Right ventricle myocardium superior (tissue), 1 donor: ENCODE data around the gene ENDOG. TPM values are rescaled to one million over a fixed set of nuclear protein-coding genes. Genes with fewer than 3 reads are reported as not detected.
"Not testable (repeated sequence)": the region's sequence is repeated elsewhere in the genome, so short reads cannot be mapped to it uniquely, and the experiment has no call there.

Source experiments
- ATAC-seq: fragments of 200-7000 bp; cut with Tn5 transposase; one replicate; pipeline ENCODE4 v1.9.1; 2020; ENCODE audit warnings: mild to moderate bottlenecking; ENCODE audit not compliant: poor library complexity
- DNase-seq: peaks from one replicate; pipeline ENCODE4 v3.0.0-alpha.2; 2020
- intact Hi-C: fragments of 100-400 bp; cut with DNase I; formaldehyde crosslinking; loops from one replicate; pipeline ENCODE4 v1.11.2; 2022
- total RNA-seq: library from RNA; stranded (reverse); fragmentation: NEBNext Ultra II Directional; extraction: Animal tissue kit (Norgen Biotek cat#: 25700); gene quantifications from one replicate; pipeline ENCODE4 v1.2.1, GENCODE V29; 2021
- donor health status: DM: no; HTN: yes; CAD: no; lungs with severe emphysema.

The ENDOG gene
- total RNA-seq, 1 donor from 2014 or later = 89.0 TPM

- intact Hi-C loops = no loop called here
- ATAC-seq = no peak
- no peak for DNase-seq
Observed at GRCh38 chr9:128823362-128823902, 5.1 kb downstream of the ENDOG start.

DNA sequence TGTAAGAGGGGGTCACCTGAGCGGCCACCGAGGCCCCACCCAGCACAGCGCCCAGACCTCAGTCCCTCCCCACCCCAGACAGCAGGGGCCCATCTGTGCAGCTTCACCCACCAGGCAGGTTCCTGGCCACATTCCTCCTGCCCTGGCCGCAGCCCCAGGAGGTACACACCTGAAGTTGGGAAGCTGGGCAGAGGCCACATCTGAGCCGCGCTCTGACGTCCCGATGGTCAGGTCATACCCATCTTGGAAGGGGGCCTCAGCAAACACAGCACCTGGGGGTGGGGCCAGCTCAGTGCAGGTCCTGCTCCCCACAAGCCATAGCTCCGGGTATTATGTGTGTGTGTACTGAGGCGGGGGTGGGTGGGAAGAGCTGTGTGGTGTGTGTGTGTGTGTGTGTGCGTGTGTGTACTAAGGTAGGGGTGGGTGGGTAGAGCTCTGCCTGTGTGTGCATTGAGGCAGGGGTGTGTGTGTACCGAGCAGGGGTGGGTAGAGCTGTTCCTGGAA, 5.7 kb downstream of the ENDOG start:
- DNase-seq = no peak
- no peak for ATAC-seq
- intact Hi-C loops = no loop called here

DNA sequence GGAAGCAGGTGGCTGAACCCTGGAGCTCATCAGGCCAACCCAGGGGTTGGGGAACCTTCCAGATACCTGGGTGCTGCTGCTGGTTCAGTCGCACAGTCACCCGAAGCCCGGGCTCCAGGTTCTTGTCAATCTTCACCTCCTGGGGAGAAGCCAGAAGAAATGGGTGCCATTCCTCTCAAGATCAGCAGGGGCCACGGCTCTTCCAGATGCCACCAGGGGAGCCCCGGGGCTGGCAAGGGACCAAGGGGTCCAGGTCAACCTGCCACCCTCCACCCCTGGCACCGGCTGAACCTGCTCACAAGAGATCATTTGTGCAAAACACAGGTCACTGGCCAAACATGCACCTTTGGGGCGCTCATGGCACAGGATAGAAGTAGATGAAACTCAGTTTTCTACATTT, 6.6 kb downstream of the ENDOG start:
- ATAC-seq = no peak
- DNase-seq = no peak
- intact Hi-C loops = no loop called here

DNA sequence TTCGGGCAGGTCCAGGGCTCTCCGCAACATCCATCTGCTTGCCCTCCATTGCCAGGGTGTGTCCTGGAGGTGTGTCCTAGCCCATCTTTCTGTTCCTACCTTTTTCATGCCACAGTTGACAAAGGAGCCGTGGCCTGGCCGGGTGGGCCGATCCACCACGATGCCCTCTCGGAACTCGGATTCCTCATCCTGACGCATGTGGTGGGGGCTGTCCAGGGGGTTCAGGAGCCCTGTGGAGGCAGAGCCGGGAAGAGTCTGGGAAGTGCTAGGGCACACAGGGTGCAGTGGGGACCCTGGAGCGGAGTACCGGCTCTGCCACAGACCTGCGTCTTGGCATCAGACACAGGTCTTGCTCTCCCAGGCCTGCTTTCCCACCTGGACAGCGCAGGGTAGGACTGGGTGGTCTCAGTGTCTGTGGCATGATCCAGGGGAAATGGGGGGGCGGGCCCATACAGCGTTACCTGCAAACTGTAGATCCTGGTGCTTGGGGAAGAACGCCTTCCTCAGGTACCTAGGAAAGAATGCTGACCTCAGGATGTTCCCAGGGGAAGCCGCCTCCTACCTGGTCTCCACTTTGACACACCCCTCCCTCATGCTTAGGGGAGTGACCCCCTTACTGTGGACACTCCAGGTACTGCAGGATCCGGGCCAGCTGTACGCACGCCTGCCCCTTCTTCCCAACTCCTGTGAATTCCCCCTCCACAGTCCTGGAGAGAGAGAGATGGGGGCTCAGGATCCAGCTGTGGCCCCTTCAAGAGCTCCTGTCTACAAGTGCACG, 7.8 kb downstream of the ENDOG start:
- intact Hi-C loops = no loop called here
- ATAC-seq (no peak), DNase-seq (no peak)

DNA sequence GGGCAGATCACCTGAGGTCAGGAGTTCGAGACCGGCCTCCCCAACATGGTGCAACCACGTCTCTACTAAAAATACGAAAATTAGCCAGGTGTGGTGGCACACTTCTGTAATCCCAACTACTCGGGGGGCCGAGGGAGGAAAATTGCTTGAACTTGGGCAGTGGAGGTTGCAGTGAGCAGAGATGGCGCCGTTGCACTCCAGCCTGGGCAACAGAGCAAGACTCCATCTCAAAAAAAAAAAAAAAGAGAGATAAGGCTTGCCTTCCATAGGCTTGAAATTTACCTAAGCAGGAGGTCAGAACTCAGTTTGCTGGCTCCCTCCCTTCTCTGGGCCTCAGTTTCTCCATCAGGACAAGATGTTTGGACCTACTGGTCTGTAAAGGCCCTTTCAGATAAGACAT, 10.0 kb downstream of the ENDOG start:
- DNase-seq (no peak), ATAC-seq (no peak)
- intact Hi-C loops = no loop called here

GRCh38 chr9:128828719-128829452, 10.6 kb downstream of the ENDOG start:
- intact Hi-C loops = no loop called here
- no peak for DNase-seq
- ATAC-seq = no peak

DNA sequence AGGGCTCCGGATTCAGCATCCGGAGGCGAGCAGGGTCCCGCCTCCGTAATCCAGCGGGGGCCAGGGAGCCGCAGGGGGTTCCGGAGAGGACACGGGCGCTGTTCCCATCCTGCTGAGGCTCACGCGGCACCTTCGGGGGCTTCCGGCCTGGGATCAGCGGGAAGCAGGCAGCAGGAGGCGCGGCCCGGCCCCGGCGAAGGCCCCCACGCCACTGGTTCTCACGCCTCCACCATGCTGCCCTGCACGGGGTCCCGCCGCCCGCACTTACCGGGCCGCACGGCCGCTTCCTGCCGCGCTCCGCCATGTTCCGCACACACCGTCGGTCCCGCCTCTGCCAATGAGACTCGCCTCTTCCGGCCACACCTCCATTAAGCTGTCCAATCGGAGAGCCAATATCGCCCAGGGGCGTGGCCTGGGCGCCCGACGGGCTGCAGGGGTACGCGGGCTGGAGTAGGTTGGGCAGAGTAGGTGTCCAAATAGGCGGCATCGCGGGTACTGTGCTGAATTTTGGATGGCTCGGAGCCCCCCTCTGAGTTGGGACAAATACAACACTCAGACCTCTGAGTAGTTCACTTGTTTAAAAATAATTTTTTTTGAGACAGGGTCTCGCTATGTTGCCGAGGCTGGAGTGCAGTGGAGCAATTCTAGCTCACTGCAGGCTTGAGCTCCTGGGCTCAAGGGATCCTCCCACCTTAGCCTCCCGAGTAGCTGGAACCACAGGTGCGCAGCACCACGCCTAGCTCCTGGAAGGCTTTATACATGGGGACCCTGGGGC, 11.4 kb downstream of the ENDOG start, which contains the start of gene SPOUT1:
Gene SPOUT1, minus strand, starts transcription at position 318 of the 775 bp plus-strand sequence. Its CDS starts 14 bp downstream, at position 304.
- DNase-seq = peak; percentile 95
- peak; percentile 99 for ATAC-seq
- intact Hi-C loops = no loop called here

DNA sequence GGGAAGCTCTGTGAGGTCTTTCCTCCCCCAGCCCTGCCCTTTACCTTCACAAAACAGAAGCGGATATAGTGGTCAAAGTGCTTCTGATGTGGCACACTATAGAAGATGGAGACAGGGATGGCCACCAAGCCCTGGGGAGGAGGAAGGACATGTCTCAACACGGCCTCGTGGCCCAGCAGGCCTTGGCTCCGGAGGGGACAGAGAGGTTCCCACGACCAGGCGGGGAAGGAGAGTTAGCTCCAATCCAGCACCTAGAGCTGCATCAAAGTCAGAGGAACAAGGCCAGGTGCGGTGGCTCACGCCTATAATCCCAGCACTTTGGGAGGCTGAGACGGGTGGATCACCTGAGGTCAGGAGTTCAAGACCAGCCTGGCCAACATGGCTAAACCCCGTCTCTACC, 15.4 kb downstream of the ENDOG start:
- ATAC-seq = no peak
- intact Hi-C loops = no loop called here
- DNase-seq = peak; percentile 26

GRCh38 chr9:128835246-128836210, 17.2 kb downstream of the ENDOG start:
- ATAC-seq = no peak
- intact Hi-C loops = no loop called here
- DNase-seq = peak; percentile 37

GRCh38 chr9:128836509-128837145, 18.3 kb downstream of the ENDOG start:
- intact Hi-C loops = no loop called here
- DNase-seq (peak; percentile 23), ATAC-seq (no peak)

DNA sequence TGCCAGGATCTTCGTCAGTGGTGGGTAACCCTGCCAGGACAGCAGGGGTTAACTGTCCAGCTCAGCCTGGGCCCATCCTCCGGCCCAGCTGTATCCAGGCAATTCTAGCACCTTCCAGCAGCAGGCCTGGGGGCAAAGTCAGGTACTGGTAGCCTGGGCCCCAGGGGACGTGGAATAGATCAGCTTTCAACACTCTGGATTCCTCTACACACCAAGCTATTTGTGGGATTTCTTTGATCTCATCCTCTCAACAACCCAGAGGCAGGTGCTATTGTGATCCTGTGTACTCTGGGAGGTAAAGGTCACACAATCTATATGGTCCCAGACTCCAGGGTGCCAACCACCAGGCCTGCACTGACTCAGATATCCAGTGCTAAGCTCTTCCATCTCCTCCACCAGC, 20.0 kb downstream of the ENDOG start:
- DNase-seq (peak; percentile 11), ATAC-seq (no peak)
- intact Hi-C loops = no loop called here

DNA sequence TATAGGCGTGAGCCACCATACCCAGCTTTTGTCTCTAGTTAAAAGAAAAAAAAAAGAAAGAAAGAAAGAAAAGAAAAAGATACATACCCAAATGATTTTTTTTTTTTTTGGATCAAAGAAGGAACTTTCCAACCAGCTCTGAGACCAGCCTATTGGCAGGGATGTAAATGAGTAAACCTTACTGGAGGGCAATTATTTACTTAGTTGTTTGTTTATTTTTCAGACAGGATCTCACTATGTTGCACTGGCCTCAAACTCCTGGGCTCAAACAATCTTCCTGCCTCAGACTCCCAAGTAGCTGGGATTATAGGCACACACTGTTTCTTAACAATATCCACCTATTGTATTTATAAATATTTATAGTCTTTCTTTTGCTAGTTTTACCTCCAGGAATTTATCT, 22.2 kb downstream of the ENDOG start:
- DNase-seq (no peak), ATAC-seq (no peak)
- intact Hi-C loops = no loop called here

- ATAC-seq (no peak), DNase-seq (peak; percentile 16)
- intact Hi-C loops = no loop called here
Observed at GRCh38 chr9:128841694-128842492, 23.6 kb downstream of the ENDOG start.

DNA sequence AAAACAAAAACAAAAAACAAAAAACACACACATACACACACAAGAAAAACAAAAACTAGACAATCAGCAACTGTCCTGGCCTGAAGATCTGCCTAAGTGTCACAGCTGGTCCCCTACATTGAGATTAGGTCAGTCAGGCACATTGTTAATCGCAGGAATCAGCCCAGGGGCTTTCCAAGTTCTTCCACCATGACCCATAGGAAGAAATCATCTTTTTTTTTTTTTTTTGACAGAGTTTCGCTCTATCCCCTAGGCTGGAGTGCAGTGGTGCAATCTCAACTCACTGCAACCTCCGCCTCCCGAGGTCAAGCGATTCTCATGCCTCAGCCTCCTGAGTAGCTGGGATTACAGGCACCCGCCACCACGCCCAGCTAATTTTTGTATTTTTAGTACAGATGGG, 24.9 kb downstream of the ENDOG start:
- ATAC-seq, intact Hi-C loops, DNase-seq: not testable (repeated sequence)

GRCh38 chr9:128845186-128845931, 27.1 kb downstream of the ENDOG start:
- intact Hi-C loops = no loop called here
- peak; percentile 17 for DNase-seq
- ATAC-seq = no peak

DNA sequence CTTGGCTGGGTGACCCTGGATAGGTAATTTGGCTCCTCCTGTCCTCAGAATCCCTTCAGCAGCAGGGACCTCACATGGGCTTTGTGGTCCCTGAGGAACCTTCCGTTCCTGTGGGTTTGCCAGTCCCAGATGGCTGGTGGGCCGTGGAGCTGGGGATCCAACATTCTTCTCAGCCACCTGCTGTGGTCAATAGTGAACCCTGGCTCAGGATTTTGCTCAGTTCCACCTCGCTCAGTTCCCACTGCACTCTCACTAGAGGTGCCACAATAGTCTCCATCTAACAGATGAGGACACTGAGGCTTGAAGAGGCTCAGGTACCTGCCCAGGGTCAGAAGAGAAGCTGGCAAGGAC, 28.4 kb downstream of the ENDOG start:
- ATAC-seq (no peak), DNase-seq (peak; percentile 1)
- intact Hi-C loops = no loop called here
